ENCODE results near the gene TBCCD1.

TBCCD1 gene

GRCh38 chr3:186608624-186609215, 41.6 kb upstream of the TBCCD1 start:
- Histone ChIP-seq H3K4me3 (IDR thresholded peaks at IDR 0.05; ENCODE audit: insufficient read depth, low read depth, low read length) (no peak overlapping the region), H2AFZ (ENCODE audit: low read depth) (no peak overlapping the region; the same call in 1 of the 2 replicates), H3K9ac (no peak overlapping the region), H4K20me1 (ENCODE audit: insufficient read depth) (no peaks in the 10 kb centered on the region), H3K27ac (no peak overlapping the region), H3K79me2 (ENCODE audit: insufficient read depth, low read depth) (no peaks in the 10 kb centered on the region), H3K4me2 (no peak overlapping the region), H3K4me1 (ENCODE audit: low read depth, poor library complexity, severe bottlenecking) (peaks cover 8% of the 10 kb centered on the region), H3K36me3 (ENCODE audit: insufficient read depth) (no peaks in the 10 kb centered on the region), H3K27me3 (ENCODE audit: insufficient read depth, low read depth) (no peaks in the 10 kb centered on the region)
- TF ChIP-seq, protein P1, sequence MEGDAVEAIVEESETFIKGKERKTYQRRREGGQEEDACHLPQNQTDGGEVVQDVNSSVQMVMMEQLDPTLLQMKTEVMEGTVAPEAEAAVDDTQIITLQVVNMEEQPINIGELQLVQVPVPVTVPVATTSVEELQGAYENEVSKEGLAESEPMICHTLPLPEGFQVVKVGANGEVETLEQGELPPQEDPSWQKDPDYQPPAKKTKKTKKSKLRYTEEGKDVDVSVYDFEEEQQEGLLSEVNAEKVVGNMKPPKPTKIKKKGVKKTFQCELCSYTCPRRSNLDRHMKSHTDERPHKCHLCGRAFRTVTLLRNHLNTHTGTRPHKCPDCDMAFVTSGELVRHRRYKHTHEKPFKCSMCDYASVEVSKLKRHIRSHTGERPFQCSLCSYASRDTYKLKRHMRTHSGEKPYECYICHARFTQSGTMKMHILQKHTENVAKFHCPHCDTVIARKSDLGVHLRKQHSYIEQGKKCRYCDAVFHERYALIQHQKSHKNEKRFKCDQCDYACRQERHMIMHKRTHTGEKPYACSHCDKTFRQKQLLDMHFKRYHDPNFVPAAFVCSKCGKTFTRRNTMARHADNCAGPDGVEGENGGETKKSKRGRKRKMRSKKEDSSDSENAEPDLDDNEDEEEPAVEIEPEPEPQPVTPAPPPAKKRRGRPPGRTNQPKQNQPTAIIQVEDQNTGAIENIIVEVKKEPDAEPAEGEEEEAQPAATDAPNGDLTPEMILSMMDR (conservative IDR thresholded peaks at IDR 0.05; ENCODE audit: low read depth, low read length): no peak

- Histone ChIP-seq H3K4me1 (ENCODE audit: low read depth, poor library complexity, severe bottlenecking) (peaks cover 8% of the 10 kb centered on the region), H2AFZ (ENCODE audit: low read depth) (no peak overlapping the region), H3K36me3 (ENCODE audit: insufficient read depth) (no peaks in the 10 kb centered on the region), H3K27me3 (ENCODE audit: insufficient read depth, low read depth) (no peaks in the 10 kb centered on the region), H3K4me2 (no peak overlapping the region), H3K27ac (no peak overlapping the region), H3K9ac (no peak overlapping the region), H4K20me1 (ENCODE audit: insufficient read depth) (no peaks in the 10 kb centered on the region), H3K4me3 (IDR thresholded peaks at IDR 0.05; ENCODE audit: insufficient read depth, low read depth, low read length) (no peak overlapping the region), H3K79me2 (ENCODE audit: insufficient read depth, low read depth) (no peaks in the 10 kb centered on the region)
- TF ChIP-seq, protein P1 (conservative IDR thresholded peaks at IDR 0.05; ENCODE audit: low read depth, low read length): no peak
Observed at GRCh38 chr3:186605561-186606545, 38.7 kb upstream of the TBCCD1 start.

DNA sequence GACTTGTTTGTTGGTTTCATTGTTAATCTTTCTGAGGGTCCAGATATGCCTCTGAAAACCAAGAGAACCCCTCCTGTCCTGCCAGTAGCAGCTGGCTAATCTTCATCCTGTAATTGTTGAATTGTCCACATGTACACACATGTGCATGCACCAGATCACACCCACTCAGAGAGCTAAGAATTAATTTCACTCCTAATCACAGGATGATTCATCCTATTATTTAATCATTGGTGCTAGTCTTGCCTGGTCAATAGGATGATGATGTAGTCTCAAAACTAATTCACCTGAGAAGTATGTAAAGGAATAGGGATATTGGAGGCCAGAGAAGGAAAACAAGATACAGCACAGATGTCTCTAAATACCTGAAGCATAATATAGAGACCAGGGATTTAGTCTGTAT, 37.9 kb upstream of the TBCCD1 start:
- no peak overlapping the region for H3K9ac ChIP-seq
- no peaks in the 10 kb centered on the region for H4K20me1 ChIP-seq (ENCODE audit: insufficient read depth)
- no peak overlapping the region for H3K4me2 ChIP-seq

DNA sequence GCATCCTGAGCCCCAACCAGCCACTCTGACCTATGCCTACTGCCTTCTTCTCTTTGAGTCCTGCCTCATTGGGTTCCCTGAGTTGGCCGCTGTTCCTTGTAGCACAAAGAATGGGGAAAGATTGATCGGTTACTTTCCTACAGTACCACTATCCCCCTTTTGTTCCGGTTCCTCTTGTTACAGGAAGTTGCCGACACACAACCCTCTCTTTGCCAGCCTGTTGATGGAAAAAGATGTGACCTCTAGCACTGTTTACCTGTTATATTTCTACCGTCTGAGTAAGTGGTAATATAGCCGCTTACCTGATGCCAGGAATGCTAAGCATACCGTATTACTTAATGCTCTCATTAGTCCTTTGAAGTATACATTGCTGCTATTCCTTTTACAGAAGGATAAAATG, 36.0 kb upstream of the TBCCD1 start:
- H2AFZ ChIP-seq (ENCODE audit: low read depth): no peak overlapping the region
- no peaks in the 10 kb centered on the region for H3K79me2 ChIP-seq (ENCODE audit: insufficient read depth, low read depth)
- TF ChIP-seq, protein P1 (conservative IDR thresholded peaks at IDR 0.05; ENCODE audit: low read depth, low read length): no peak

More for the DNA sequence above, 37.9 kb upstream of the TBCCD1 start:
- H3K4me1 ChIP-seq (ENCODE audit: low read depth, poor library complexity, severe bottlenecking): peaks cover 8% of the 10 kb centered on the region
- no peak overlapping the region for H2AFZ ChIP-seq (ENCODE audit: low read depth)
- TF ChIP-seq, protein P1 (conservative IDR thresholded peaks at IDR 0.05; ENCODE audit: low read depth, low read length): no peak
- H3K36me3 ChIP-seq (ENCODE audit: insufficient read depth): no peaks in the 10 kb centered on the region
- H3K27ac ChIP-seq: no peak overlapping the region
- no peaks in the 10 kb centered on the region for H3K79me2 ChIP-seq (ENCODE audit: insufficient read depth, low read depth)
- H3K27me3 ChIP-seq (ENCODE audit: insufficient read depth, low read depth): no peaks in the 10 kb centered on the region
- H3K4me3 ChIP-seq (IDR thresholded peaks at IDR 0.05; ENCODE audit: insufficient read depth, low read depth, low read length): no peak overlapping the region

More for the DNA sequence above, 36.0 kb upstream of the TBCCD1 start:
- Histone ChIP-seq H3K4me2 (no peak overlapping the region), H3K4me1 (ENCODE audit: low read depth, poor library complexity, severe bottlenecking) (no peaks in the 10 kb centered on the region), H3K27ac (no peak overlapping the region), H4K20me1 (ENCODE audit: insufficient read depth) (no peaks in the 10 kb centered on the region), H3K36me3 (ENCODE audit: insufficient read depth) (no peaks in the 10 kb centered on the region), H3K27me3 (ENCODE audit: insufficient read depth, low read depth) (no peaks in the 10 kb centered on the region), H3K4me3 (IDR thresholded peaks at IDR 0.05; ENCODE audit: insufficient read depth, low read depth, low read length) (no peak overlapping the region), H3K9ac (no peak overlapping the region)

All from KMS-11 (cell line).